ENCODE results near the gene PTPN7. TPM values are rescaled to one million over a fixed set of nuclear protein-coding genes. Genes with fewer than 3 reads are reported as not detected.
A peak's percentile ranks its signal among the peaks of the same experiment; 100 is the strongest.

Gene PTPN7
- total RNA-seq, 6 donors from 2014 or later: 4.6 to 9.3 (median 7.7) TPM

- ATAC-seq (ENCODE audit: low FRiP score in 2 of 2) (peak; percentile 67 to 69), DNase-seq (peak; percentile 76 to 90)
- Histone ChIP-seq H3K27ac (no peak overlapping the region), H3K4me3 (no peak overlapping the region), H3K9me3 (no peaks in the 10 kb centered on the region), H3K36me3 (no peaks in the 10 kb centered on the region), H3K27me3 (peaks cover 0 to 9% (median 4%) of the 10 kb centered on the region in 4 donors), H3K4me1 (peaks cover 8 to 29% (median 13%) of the 10 kb centered on the region in 4 donors)
- WGBS, 2 donors: 59 to 81% methylated on average over 10 to 20 of the region's 20 CpGs
- TF ChIP-seq POLR2A (IDR thresholded peaks at IDR 0.05) (no peak), POLR2AphosphoS5 (IDR thresholded peaks at IDR 0.05) (no peak), CTCF (IDR thresholded peaks at IDR 0.05) (peak; percentile 47 to 94 (median 64)), EP300 (IDR thresholded peaks at IDR 0.05) (no peak)
Observed at GRCh38 chr1:202189001-202189790, 28.8 kb upstream of the PTPN7 start.

DNA sequence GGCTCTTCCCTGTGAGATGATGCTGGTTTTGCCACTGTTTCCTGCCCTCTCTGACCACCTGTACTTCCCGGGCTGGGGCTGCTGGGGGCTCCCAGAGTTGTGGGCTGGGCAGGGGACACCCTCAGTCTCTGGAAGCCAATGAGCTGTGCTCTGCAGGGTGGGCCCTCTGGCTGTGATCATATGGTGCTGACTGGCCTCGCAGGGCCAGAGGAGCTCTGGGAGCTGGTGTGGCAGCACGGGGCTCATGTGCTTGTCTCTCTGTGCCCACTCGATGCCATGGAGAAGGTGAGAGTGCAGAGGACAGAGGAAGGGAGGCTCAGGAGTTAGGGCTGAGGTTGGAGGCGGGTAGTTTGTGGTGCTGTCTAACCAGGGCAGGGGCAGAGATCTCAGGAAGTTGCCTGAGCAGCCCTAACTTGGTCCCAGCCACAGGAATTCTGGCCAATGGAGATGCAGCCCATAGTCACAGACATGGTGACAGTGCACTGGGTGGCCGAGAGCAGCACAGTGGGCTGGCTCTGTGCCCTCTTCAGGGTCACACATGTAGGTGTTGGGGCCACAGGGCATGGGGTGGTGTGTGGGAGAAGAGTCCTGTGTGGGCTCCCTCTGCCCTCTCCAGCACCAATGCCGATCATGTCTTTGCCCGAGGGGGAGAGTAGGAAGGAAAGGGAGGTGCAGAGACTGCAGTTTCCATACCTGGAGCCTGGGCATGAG is 27.4 kb upstream of the PTPN7 start:
- ATAC-seq (ENCODE audit: low FRiP score in 2 of 2) (no peak), DNase-seq (no peak)
- 66 to 69% methylated on average over 6 to 8 of the region's 8 CpGs for WGBS, 2 donors
- H3K27me3 ChIP-seq: no peaks in the 10 kb centered on the region
- no peaks in the 10 kb centered on the region for H3K9me3 ChIP-seq
- H3K4me3 ChIP-seq: no peak overlapping the region
- H3K36me3 ChIP-seq: no peaks in the 10 kb centered on the region
- no peak overlapping the region for H3K27ac ChIP-seq
- peaks cover 0 to 15% (median 6%) of the 10 kb centered on the region in 4 donors for H3K4me1 ChIP-seq
- TF ChIP-seq CTCF (IDR thresholded peaks at IDR 0.05) (no peak), POLR2AphosphoS5 (IDR thresholded peaks at IDR 0.05) (no peak), POLR2A (IDR thresholded peaks at IDR 0.05) (no peak), EP300 (IDR thresholded peaks at IDR 0.05) (no peak)

- Histone ChIP-seq H3K4me1 (peaks cover 0 to 12% (median 4%) of the 10 kb centered on the region in 4 donors), H3K27me3 (no peaks in the 10 kb centered on the region), H3K4me3 (no peak overlapping the region), H3K27ac (no peak overlapping the region), H3K36me3 (no peaks in the 10 kb centered on the region), H3K9me3 (no peaks in the 10 kb centered on the region)
- TF ChIP-seq CTCF (IDR thresholded peaks at IDR 0.05) (no peak), POLR2AphosphoS5 (IDR thresholded peaks at IDR 0.05) (no peak), EP300 (IDR thresholded peaks at IDR 0.05) (no peak), POLR2A (IDR thresholded peaks at IDR 0.05) (no peak)
- WGBS, 2 donors: 56 to 60% methylated on average over 1 to 8 of the region's 8 CpGs
- peak in 1 of 2 donors; percentile 50 for ATAC-seq (ENCODE audit: low FRiP score in 2 of 2)
- peak; percentile 50 to 66 for DNase-seq
Observed at GRCh38 chr1:202187041-202187671, 26.8 kb upstream of the PTPN7 start.

DNA sequence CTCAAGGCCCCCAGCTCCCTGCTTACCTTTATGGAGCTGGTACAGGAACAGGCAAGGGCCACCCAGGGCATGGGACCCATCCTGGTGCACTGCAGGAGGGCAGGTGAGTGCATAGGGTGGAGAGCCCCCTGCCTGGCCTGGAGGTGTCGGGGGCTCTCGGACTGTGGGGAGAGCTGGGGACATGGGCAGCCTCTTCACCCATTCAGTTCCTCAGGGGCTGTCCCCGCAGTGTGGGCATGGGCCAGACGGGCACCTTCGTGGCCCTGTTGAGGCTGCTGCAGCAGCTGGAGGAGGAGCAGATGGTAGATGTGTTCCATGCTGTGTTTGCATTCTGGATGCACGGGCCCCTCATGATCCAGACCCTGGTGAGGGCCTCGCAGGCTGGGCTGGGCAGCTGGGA is 25.9 kb upstream of the PTPN7 start:
- Histone ChIP-seq H3K36me3 (no peaks in the 10 kb centered on the region), H3K4me1 (peaks cover 0 to 12% (median 4%) of the 10 kb centered on the region in 4 donors), H3K27me3 (no peaks in the 10 kb centered on the region), H3K27ac (no peak overlapping the region), H3K9me3 (no peaks in the 10 kb centered on the region), H3K4me3 (no peak overlapping the region)
- ATAC-seq (ENCODE audit: low FRiP score in 2 of 2): no peak
- 84 to 91% methylated on average over 4 to 7 of the region's 7 CpGs for WGBS, 2 donors
- peak in 1 of 2 donors; percentile 75 for DNase-seq
- TF ChIP-seq EP300 (IDR thresholded peaks at IDR 0.05): no peak
- TF ChIP-seq POLR2AphosphoS5 (IDR thresholded peaks at IDR 0.05): no peak
